HG03025 (cell line): ENCODE measurements around the gene ATAD5.

Experiments used
- ATAC-seq: cut with Tn5 transposase; IDR thresholded peaks from one replicate; pipeline ENCODE4 v1.9.1; 2021; ENCODE audit warnings: mild to moderate bottlenecking, moderate library complexity; ENCODE audit not compliant: unreplicated experiment, low FRiP score

Gene ATAD5

GRCh38 chr17:30939051-30939689, 107.4 kb downstream of the ATAD5 start:
- ATAC-seq, result no peak

GRCh38 chr17:30942308-30943079, 110.7 kb downstream of the ATAD5 start:
- ATAC-seq, result no peak
